ENCODE data around the gene TELO2.

TELO2 gene

GRCh38 chr16:1554826-1555445 lies 61.8 kb downstream of the TELO2 start:
- no peak for DNase-seq (ENCODE audit: low read depth)

GRCh38 chr16:1556254-1556653 lies 63.1 kb downstream of the TELO2 start:
- DNase-seq (ENCODE audit: low read depth), result no peak

- DNase-seq (ENCODE audit: low read depth), result no peak
Measured at GRCh38 chr16:1557074-1557473, 63.9 kb downstream of the TELO2 start.

GRCh38 chr16:1557576-1557975 lies 64.4 kb downstream of the TELO2 start:
- no peak for DNase-seq (ENCODE audit: low read depth)

GRCh38 chr16:1559446-1559975 lies 66.4 kb downstream of the TELO2 start:
- no peak for DNase-seq (ENCODE audit: low read depth)

Measured in activated T-helper 9 cell treated with anti-CD3 and anti-CD28 coated beads, Interleukin-2, amount 50 U/mL, for 16 hours (primary cell).